Smooth muscle cell (in vitro differentiated cells): ENCODE data around the gene DHRSX. TPM values are rescaled to one million over a fixed set of nuclear protein-coding genes. Genes with fewer than 3 reads are reported as not detected.
"Not testable (repeated sequence)": the region's sequence is repeated elsewhere in the genome, so short reads cannot be mapped to it uniquely, and the experiment has no call there.

Source experiments
- DNase-seq: peaks from one replicate; lab custom pipeline; 2025; ENCODE audit not compliant: unreplicated experiment; lab: John Stamatoyannopoulos, UW
- H2AFZ ChIP-seq: fragments of 200-600 bp; sonication (generic); 2 replicates; pipeline ENCODE4 v1.6.0; 2016; ENCODE audit warnings: antibody characterized with exemption, low read depth, mild to moderate bottlenecking
- H3F3A ChIP-seq: fragments of 200-600 bp; sonication (generic); 2 replicates; pipeline ENCODE4 v1.6.0; 2017; ENCODE audit warnings: antibody characterized with exemption, low read depth
- H3K27ac ChIP-seq: fragments of 200-600 bp; sonication (generic); 2 replicates; pipeline ENCODE4 v1.5.1; 2016; ENCODE audit warnings: low read depth, mild to moderate bottlenecking
- H3K27me3 ChIP-seq: fragments of 200-600 bp; sonication (generic); 2 replicates; pipeline ENCODE4 v1.6.1; 2016; ENCODE audit warnings: low read depth, mild to moderate bottlenecking
- H3K36me3 ChIP-seq: fragments of 200-600 bp; sonication (generic); 2 replicates; pipeline ENCODE4 v1.5.1; 2016; ENCODE audit warnings: low read depth
- H3K4me1 ChIP-seq: fragments of 200-600 bp; sonication (generic); 2 replicates; pipeline ENCODE4 v1.5.1; 2016; ENCODE audit warnings: low read depth
- H3K4me2 ChIP-seq: fragments of 200-600 bp; sonication (generic); 2 replicates; pipeline ENCODE4 v1.6.0; 2016; ENCODE audit warnings: mild to moderate bottlenecking
- H3K4me3 ChIP-seq: fragments of 200-600 bp; sonication (generic); 2 replicates; pipeline ENCODE4 v1.5.1; 2016; ENCODE audit warnings: mild to moderate bottlenecking
- H3K79me2 ChIP-seq: fragments of 200-600 bp; sonication (generic); 2 replicates; pipeline ENCODE4 v1.6.0; 2016; ENCODE audit warnings: low read depth, mild to moderate bottlenecking
- H3K9ac ChIP-seq: fragments of 200-600 bp; sonication (generic); 2 replicates; pipeline ENCODE4 v1.6.0; 2016; ENCODE audit warnings: low read depth
- H3K9me3 ChIP-seq: fragments of 200-600 bp; sonication (generic); replicated peaks from 2 replicates; pipeline ENCODE4 v1.5.1; 2016; ENCODE audit warnings: low read depth
- H4K20me1 ChIP-seq: fragments of 200-600 bp; sonication (generic); 2 replicates; pipeline ENCODE4 v1.6.0; 2016; ENCODE audit warnings: low read depth
- WGBS: methylation state at CpG from one replicate; pipeline ENCODE4 v1.1.7; 2016; ENCODE audit warnings: low lambda C conversion rate; 5-methylcytosine and 5-hydroxymethylcytosine counted together
- polyA plus RNA-seq: library from polyadenylated mRNA; unstranded; fragments of >200 nt; fragmentation: Nextera tagmentation; extraction: Ambion mirVana; gene quantifications from 2 replicates; pipeline ENCODE4 v1.2.1, GENCODE V29; 2016
- total RNA-seq: library from RNA; depleted of rRNA; stranded (reverse); fragments of >200 nt; gene quantifications from 2 replicates; pipeline ENCODE4 v1.2.3, GENCODE V29; 2014
- TF ChIP-seq, protein P1 (sequence below): fragments of 200-600 bp; sonication (generic); IDR thresholded peaks from 2 replicates; pipeline ENCODE4 v1.5.1; 2017; ENCODE audit warnings: borderline replicate concordance, mild to moderate bottlenecking, antibody characterized with exemption; ENCODE audit not compliant: insufficient read depth, poor library complexity, severe bottlenecking

Gene DHRSX
- total and polyA plus RNA-seq, 2 experiments from 2014 or later = 32.5 to 49.9 TPM

DNA sequence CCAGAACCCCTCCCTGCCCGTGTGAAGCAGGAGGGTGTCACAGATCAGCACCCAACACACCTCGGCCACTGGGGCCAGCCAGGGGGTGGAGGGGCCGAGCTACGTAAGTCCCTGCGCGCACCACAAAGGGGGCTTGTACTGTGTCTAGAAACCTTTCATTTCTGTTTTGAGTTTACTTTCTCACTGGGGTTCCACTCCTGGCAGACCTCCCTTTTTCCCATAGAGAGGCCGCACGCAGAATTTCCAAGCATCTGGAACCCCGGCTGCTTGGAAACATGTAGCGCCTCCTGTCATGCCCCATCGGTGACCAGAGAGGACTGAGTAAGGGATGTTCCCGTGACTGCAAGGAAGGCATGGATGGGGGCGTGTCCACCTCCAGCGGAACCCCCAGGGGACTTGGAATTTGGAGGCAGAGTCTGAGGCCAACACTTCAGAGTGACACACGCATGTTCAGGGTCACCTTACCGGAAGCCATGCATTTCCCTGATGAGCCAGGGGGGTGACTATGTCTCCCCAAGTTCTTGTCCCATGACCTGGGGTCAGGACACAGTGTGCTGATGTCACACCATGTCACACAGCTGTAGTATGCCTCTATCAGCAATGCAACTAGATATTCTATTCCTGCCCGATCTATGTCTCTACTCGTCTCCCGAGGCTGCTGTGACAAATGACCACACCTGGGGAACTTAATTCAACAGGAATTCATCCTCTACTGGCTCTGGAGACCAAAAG, 105.3 kb downstream of the DHRSX start:
- no peaks in the 10 kb centered on the region for H3F3A ChIP-seq
- H3K36me3 ChIP-seq = no peaks in the 10 kb centered on the region
- no peaks in the 10 kb centered on the region for H3K9me3 ChIP-seq
- H3K4me1 ChIP-seq = no peaks in the 10 kb centered on the region
- no peak overlapping the region for H3K4me3 ChIP-seq
- no peak overlapping the region for H2AFZ ChIP-seq
- H3K4me2 ChIP-seq = no peak overlapping the region
- H3K27ac ChIP-seq = no peak overlapping the region
- H3K27me3 ChIP-seq = no peaks in the 10 kb centered on the region
- TF ChIP-seq, protein P1, sequence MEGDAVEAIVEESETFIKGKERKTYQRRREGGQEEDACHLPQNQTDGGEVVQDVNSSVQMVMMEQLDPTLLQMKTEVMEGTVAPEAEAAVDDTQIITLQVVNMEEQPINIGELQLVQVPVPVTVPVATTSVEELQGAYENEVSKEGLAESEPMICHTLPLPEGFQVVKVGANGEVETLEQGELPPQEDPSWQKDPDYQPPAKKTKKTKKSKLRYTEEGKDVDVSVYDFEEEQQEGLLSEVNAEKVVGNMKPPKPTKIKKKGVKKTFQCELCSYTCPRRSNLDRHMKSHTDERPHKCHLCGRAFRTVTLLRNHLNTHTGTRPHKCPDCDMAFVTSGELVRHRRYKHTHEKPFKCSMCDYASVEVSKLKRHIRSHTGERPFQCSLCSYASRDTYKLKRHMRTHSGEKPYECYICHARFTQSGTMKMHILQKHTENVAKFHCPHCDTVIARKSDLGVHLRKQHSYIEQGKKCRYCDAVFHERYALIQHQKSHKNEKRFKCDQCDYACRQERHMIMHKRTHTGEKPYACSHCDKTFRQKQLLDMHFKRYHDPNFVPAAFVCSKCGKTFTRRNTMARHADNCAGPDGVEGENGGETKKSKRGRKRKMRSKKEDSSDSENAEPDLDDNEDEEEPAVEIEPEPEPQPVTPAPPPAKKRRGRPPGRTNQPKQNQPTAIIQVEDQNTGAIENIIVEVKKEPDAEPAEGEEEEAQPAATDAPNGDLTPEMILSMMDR = no peak
- H3K79me2 ChIP-seq = no peaks in the 10 kb centered on the region
- H3K9ac ChIP-seq = no peak overlapping the region
- H4K20me1 ChIP-seq = peaks cover 49% of the 10 kb centered on the region
- DNase-seq = no peak
- 83% methylated on average over 19 of the region's 19 CpGs for WGBS

DNA sequence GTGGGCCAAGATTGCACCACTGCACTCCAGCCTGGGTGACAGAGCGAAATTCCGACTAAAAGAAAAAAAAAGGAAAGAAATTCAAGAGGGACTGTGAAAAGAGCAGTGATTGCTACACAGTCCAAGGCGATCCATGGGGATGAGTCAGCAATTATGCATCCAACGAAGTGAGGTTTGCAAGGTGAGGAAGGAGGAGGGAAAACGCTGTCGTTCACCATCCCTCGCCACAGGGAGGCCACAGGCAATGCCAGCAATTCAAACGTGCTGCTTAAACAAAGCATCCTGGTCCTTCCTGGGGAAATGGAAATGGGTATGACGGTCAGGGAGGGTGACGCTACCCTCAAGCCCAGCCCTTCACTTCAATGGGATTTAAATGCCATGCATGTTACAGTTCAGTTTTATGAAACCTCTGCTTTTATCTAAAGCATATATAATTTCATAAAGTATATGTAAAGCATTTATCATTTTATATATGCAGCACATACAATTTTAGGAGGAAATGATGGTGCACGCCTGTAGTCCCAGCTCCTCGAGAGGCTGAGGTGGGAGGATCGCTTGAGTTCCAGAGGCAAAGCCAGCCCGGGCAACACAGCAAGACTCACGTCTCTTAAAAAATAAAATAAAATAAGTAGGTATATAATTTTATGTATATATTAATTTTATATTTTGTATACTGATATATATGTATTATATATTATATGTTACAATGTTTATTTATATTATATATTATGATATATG, 108.7 kb downstream of the DHRSX start:
- Histone ChIP-seq H3K27me3 (no peaks in the 10 kb centered on the region), H3F3A (no peaks in the 10 kb centered on the region), H3K36me3 (no peaks in the 10 kb centered on the region), H3K4me1 (no peaks in the 10 kb centered on the region), H3K79me2 (no peaks in the 10 kb centered on the region), H3K9me3 (no peaks in the 10 kb centered on the region), H3K4me3 (no peak overlapping the region), H4K20me1 (peaks cover 37% of the 10 kb centered on the region), H3K4me2 (no peak overlapping the region), H3K9ac (no peak overlapping the region), H2AFZ (no peak overlapping the region), H3K27ac (no peak overlapping the region)
- 47% methylated on average over 15 of the region's 15 CpGs for WGBS
- TF ChIP-seq, protein P1 = no peak
- DNase-seq = no peak

DNA sequence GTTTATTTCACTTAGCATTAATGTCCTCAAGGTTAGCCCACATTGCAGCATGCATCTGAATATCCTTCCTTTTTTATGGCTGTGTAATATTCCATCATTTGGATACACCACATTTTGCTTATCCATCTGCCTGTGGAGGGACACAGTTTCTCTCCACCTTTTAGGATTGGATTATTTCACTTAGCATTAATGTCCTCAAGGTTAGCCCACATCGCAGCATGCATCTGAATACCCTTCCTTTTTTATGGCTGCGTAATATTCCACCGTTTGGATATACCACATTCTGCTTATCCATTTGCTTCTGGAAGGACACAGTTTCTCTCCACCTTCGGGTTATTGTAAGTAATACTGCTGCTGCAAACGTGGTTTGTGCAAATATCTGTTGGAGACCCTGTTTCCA, 110.0 kb downstream of the DHRSX start:
- DNase-seq = no peak
- WGBS = 94% methylated on average over 5 of the region's 5 CpGs

DNA sequence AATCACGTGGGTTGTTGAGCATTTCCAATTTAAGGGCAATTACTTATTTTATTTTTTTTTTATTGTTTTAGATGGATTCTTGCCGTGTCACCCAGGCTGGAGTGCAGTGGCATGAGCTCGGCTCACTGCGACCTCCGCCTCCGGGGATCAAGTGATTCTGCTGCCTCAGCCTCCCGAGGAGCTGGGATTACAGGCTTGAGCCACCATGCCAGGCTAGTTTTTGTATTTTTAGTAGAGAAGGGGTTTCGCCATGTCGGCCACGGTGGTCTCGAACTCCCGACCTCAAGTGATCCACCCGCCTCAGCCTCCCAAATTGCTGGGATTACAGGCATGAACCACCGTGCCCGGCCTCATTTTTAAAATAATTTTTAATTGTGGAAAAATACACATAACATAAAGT, 111.0 kb downstream of the DHRSX start:
- peaks cover 19% of the 10 kb centered on the region for H4K20me1 ChIP-seq
- not testable (repeated sequence) for H2AFZ ChIP-seq, H3K79me2 ChIP-seq, H3K27ac ChIP-seq, H3K4me3 ChIP-seq, H3K36me3 ChIP-seq, H3K9ac ChIP-seq, H3K9me3 ChIP-seq, H3F3A ChIP-seq, H3K27me3 ChIP-seq, H3K4me2 ChIP-seq, H3K4me1 ChIP-seq, DNase-seq
- 96% methylated on average over 15 of the region's 15 CpGs for WGBS

More for the DNA sequence above, 110.0 kb downstream of the DHRSX start:
- Histone ChIP-seq H3K4me1 (no peaks in the 10 kb centered on the region), H3K9ac (no peak overlapping the region), H3F3A (no peaks in the 10 kb centered on the region), H4K20me1 (peaks cover 29% of the 10 kb centered on the region), H3K36me3 (no peaks in the 10 kb centered on the region), H2AFZ (no peak overlapping the region), H3K79me2 (no peaks in the 10 kb centered on the region), H3K27ac (no peak overlapping the region), H3K4me2 (no peak overlapping the region), H3K9me3 (no peaks in the 10 kb centered on the region), H3K4me3 (no peak overlapping the region), H3K27me3 (no peaks in the 10 kb centered on the region)
- TF ChIP-seq, protein P1 = no peak
